Pericardium fibroblast (primary cell): Measurements from ENCODE around the gene BRINP1. TPM values are rescaled to one million over a fixed set of nuclear protein-coding genes. Genes with fewer than 3 reads are reported as not detected.

Source experiments
- total RNA-seq: library from RNA; depleted of rRNA; stranded (reverse); fragments of >200 nt; gene quantifications from 2 replicates; pipeline ENCODE4 v1.2.3, GENCODE V29; 2015

BRINP1 gene, protein sequence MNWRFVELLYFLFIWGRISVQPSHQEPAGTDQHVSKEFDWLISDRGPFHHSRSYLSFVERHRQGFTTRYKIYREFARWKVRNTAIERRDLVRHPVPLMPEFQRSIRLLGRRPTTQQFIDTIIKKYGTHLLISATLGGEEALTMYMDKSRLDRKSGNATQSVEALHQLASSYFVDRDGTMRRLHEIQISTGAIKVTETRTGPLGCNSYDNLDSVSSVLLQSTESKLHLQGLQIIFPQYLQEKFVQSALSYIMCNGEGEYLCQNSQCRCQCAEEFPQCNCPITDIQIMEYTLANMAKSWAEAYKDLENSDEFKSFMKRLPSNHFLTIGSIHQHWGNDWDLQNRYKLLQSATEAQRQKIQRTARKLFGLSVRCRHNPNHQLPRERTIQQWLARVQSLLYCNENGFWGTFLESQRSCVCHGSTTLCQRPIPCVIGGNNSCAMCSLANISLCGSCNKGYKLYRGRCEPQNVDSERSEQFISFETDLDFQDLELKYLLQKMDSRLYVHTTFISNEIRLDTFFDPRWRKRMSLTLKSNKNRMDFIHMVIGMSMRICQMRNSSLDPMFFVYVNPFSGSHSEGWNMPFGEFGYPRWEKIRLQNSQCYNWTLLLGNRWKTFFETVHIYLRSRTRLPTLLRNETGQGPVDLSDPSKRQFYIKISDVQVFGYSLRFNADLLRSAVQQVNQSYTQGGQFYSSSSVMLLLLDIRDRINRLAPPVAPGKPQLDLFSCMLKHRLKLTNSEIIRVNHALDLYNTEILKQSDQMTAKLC
- 0.17 and 0.35 TPM in 2 replicates for total RNA-seq

DNA sequence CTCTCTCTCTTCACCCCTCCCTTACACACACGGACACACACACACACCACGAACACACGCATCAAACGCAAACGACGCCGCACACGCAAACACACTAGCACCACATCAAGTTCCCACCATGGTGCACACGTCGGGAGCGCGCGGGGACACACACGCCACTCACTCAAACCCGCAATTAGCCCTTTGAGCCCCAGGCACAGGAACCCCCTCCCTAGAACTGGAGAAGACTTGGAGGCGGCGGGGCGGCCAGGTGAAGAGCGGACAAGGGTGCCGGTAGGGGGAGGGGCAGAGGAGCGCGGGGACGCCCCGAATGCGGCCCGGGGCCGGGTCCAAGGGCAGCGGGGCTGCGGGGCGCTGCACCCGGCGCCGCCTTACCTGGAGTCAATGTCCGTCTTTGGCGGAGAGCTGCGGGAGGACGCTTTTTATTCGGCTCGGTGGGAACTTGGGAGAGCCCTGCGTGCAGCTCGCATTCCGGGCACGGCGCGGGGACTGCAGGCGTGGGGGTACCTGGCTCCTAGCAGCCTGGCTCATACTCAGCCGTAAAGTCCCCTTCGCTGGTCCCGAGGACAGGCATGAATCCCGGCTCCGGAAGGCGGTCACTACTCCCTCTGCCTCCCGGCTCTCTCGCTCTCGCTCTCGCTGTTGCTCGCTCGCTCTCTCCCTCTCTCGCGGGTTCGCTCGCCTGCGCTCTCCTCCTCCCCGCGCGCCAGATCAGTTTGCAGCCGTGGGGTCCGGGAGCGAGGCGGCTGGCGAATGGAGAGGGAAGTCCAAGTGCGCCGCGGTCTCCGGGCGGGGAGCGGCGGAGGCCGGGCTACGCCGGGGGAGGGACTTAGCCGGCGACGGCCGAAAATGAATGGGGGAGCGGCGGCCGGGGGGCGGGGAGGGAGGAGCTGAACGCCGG lies at the start of gene BRINP1:
BRINP1 (minus strand) TSS at position 755 of the 901 bp plus-strand sequence. CDS start 56,080 bp downstream, outside the sequence.

